Measurements from ENCODE around the gene AKAP3.

Gene AKAP3

DNA sequence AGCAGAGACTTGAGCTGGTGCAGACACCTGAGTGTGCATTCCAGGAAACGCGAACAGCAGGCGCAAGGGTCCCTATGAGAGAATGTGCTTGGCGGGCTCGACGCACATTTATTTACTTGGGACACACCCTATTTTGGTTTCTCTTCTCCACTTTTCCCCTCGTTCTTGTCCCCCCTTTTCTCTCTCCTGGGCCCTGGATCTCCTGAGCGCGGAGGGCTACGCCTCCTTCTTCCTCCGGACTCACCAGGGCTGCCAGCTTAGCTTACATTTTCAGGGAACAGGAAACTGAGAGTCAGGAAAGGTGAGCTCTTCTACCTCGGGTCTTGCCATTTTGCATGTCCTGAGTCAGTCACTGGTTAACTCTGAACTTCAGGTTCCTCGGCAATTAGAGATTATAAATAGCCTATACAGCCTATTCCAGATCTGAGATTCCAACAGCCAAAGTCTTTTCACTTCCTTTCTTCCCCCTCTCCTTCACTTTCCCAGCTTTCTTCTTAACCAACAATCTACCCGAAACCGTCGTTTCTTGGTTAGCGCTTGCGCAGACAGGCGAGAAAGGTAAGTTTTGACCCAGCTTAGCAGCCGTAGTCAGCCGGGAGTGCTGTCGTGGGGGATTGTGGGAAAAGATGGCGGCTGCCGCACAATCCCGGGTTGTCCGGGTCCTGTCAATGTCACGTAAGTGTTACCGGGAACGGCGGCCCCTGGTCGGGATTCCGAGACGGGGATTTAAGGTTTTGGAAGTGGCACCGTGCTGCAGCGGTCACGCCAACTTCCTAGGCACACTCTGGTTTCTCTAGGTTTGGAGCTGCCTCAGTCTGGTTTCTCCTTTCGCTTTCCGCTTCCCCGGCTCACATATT is at the start of gene AKAP3, which contains the start of gene NDUFA9:
AKAP3 (minus strand) TSS at position 551 of the 857 bp plus-strand sequence. CDS start 10,855 bp downstream, outside the sequence.
NDUFA9 (plus strand) TSS at position 614 of the 857 bp plus-strand sequence; CDS start at position 627, 13 bp downstream.
- DNase-seq (ENCODE audit: low read depth in 2 of 2): peak; percentile 61 to 76

DNA sequence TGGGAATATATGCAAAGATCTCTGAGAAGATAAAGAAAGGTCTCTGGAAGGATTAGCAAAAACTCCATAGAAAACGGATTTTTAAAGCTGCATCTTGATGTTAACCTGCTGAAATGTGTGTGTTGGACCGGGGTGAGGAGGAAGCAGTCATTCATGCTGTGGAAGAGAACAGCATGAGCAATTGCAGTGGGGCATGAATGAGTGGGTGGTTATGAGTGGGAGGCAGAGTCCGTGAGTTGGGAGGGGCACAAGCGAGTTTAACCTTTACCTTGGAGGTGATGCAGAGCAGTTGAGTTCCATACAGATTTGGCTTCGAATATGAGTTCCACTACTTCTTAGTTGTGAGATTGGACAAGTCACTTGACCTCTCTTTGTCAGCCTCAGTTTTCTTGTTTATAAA is 41.9 kb upstream of the AKAP3 start:
- no peak for DNase-seq (ENCODE audit: low read depth in 2 of 2)

DNA sequence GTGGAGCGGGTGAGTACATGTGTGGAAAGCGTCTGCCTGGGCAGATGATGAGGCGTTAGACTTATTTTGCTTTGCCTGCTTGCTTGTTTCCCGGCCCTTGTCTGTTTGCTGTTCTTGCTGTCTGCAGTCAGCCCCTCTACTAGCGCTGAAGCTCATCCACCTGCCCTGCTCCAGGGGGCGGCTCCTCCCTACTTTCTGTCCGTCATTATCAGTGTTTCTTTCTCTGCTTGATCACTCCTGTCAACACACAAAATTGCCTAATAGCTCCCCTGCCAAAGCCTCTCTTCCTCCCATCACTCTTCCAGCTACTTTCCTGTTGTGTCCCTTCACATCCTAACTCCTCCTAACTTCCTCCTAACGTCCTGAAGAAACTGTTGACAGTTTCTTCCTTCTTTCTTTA is 36.5 kb upstream of the AKAP3 start:
- no peak for DNase-seq (ENCODE audit: low read depth in 2 of 2)

DNA sequence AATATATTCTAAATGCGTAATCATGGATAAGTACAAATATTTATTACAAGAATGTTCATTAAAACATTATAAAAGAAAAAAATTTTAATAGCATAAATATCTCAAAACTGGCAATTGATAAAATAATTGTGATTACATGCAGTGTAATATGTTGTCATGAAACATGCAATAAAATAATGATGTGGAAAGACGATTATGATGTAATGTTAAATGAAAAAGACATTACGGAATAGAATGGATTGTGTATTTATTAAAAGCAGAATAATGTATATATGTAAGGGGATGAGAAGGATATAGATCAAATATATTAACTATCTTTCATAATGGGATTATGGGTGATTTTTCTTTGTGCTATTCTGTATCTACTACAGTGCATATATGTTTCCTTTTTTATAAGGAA is 32.9 kb upstream of the AKAP3 start:
- no peak for DNase-seq (ENCODE audit: low read depth in 2 of 2)

DNA sequence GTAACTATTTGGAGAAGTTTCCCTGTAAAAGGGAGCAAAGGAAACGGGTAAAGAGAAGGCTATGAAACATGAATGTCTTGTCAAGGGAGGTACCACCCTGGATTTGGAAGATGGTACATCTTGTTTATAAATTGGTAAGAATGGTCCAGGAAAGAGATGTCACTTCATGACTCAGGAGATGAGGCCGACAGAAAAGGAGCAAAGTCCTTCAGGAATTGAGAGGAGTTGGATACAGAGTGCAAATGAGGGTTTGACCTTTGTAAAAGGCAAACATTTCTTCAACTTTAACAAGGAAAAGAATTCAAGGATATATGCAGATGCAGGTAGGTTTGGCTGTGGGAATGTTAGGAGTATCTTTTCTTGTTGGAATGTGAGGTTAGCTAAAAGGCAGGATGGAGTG is 30.9 kb upstream of the AKAP3 start:
- DNase-seq (ENCODE audit: low read depth in 2 of 2): no peak

DNA sequence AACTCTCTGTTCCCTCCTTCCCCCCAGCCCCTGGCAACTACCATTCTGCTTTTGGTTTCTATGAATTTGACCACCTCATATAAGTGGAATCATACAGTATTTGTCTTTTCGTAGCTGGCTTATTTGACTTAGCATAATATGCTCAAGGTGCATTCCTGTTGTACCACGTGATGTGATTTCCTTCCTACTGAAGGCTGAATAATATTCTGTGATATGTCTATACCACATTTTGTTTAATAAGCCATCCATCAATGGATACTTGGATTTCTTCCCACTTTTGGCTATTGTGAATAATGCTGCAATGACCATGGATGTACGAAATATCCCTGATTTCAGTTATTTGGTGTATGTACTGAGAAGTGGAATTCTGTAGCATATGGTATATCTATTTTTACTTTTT is 16.4 kb upstream of the AKAP3 start:
- DNase-seq (ENCODE audit: low read depth in 2 of 2): no peak

DNA sequence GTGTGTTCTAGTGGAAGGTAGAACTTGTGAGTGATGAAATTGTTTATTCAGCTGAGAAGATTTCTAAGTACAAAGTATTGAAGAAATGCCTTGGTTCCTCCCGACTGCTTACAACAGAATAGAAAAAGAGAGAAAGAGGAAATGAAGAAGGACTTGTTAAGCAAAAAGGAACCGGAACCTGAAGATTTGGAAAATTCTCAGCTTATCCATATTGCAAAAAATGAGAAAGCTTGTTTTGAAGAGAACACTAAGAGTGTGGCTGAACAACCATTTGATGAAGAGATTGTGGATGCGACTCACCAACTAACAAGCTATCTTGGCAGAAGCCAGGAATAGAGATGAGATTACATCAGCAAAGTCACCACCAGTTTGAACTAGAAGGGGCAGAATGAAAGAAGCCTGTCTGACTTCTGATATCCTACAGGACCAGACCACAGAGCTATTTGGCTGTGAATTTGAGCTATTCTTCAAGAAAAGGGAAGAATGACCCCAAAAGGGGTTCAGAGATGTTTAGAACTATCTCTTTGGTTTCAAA is 15.2 kb upstream of the AKAP3 start:
- no peak for DNase-seq (ENCODE audit: low read depth in 2 of 2)

DNA sequence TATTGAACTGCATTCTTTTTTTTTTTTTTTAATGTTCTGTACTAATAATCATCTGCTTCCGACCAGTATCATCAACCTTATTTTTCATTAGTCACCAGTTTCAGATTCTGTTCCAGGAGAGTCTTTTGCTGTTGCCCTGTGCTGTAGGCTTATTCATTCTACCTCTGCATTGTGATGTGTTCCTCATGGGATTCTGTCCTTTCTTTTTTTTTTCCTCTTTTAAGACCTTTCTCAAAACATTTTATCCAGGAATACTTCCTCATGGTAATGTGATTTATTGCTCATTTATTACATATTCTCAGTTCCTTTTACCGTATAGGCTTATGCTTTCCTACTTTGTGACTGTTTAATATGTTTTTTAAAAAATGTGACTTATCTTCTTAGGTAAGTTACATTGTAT is 4.8 kb upstream of the AKAP3 start:
- no peak for DNase-seq (ENCODE audit: low read depth in 2 of 2)

DNA sequence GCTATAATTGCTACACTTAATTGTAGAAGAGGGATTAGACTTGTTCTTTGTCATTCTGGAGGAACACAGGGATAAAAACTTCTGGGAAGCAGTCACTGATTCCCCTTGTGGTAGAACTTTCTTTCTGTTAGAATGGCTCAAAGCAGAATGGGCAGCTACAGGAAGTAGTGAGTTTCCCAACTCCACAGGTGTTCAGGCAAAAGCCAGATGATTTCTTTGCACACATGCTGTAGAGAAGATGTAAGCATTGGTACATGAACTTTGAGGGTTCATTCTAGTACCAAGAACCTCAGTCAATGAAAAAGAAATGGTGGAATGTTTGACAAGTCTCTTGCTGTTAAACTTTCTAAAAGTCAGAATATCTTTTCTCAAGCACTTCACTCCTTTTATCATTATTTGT is 4.4 kb upstream of the AKAP3 start:
- no peak for DNase-seq (ENCODE audit: low read depth in 2 of 2)

DNA sequence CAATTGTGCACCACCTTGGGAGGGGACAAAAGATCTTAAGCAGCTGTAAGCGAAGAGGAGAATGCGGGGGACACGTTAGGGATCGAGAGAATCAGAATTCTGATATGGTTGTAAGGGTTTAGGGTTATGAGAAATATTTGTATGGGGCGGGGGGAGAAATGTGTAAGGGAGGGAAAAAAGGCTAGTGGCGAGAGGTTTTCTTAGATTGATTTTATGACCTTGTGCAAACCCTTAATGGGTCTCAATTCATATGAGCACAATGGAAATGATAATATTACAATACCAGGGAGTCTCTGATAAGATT is 459 bp upstream of the AKAP3 start:
- DNase-seq (ENCODE audit: low read depth in 2 of 2): no peak

DNA sequence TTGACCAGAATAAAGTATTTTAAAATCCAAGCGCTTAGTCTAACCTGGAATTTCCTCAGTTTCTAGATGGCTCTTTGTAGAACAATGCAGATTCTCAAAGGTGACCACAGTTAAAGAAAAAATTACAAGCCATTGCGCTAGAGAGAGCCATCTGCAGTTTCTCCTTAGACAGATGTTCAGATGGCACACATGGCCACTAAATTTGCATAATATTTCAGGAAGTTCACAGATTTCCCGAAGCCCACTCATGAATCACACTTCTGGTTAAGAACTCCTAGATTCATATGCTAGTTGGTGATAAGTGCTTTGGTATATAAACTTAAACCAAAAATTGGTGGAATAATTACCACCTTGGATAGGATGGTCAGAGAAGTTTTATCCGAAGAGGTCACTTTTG is 749 bp downstream of the AKAP3 start:
- DNase-seq (ENCODE audit: low read depth in 2 of 2): no peak

DNA sequence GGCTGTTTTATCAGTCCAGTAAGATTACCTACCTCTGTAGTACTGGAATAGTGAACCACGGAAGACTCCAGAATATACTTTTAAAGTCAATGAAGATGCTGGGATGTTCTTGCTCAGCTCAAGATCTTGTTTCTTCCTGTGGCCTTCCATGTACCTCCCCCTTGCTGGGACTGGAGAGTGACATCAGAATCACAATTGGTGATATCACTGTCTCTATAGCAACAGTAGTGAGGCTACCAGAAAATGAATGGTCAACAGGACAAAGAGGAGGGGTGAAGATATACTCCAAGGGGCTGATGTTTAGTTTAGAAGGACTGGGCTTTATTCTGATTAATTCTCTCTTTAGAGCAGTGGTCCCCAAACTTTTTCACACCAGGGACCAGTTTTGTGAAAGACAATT is 3.8 kb downstream of the AKAP3 start:
- no peak for DNase-seq (ENCODE audit: low read depth in 2 of 2)

DNA sequence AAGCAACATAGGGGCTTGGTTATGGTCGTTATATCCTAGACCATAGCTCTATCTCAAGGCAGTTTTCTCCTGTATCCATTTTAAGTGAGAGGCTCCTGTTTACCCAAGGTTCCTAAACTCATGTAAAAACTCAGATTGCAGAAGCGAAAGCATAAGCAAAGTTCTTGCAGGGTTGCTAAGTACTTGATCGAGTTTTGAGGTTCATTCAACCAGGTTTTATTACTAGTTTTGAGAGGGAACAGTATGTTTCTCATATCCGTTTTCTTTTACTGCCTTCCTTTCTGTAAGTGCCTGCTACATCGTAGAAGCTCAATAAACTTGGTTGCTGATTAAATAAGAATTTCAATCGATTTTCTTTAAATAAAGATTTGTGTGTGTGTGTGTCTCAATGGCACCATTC is 5.1 kb downstream of the AKAP3 start:
- no peak for DNase-seq (ENCODE audit: low read depth in 2 of 2)

DNA sequence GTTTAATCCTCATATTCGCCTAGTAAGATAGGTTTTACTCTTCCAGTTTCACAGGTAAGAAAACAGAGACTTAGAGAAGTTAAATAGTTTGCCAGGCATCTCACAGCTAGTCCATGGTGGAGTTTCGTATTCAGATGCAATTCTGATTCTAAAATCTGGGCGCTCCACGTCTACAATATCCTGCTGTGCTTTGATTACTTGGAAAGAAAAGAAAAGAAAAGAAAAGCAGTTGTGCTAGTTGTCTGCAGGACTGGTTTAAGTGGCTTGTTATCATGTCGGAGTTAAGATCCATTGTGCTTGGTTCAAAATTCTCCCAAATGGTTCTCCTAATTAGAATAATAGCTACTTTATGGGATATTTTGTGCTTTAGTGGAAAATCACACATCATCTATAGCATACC is 18.6 kb downstream of the AKAP3 start:
- DNase-seq (ENCODE audit: low read depth in 2 of 2): no peak

DNA sequence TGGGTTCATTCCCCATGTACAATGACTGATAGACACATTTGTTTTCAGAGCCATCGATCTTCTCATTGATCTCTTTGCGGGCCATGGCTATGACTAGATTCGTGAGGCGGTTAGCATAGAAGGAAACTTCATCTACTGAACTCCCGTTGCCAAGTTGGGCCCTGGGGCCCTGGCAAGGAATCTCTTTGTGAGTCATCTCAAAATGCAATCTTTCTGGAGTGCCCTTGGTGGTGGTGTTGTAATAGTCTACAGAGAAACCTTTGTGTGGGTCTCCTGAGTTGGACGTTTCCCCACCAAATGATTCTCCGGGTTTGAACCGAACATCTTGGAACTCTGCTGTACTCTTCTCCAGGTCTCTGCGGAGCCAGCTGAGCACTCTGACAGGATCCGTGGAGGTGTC is 20.4 kb downstream of the AKAP3 start:
- DNase-seq (ENCODE audit: low read depth in 2 of 2): no peak

DNA sequence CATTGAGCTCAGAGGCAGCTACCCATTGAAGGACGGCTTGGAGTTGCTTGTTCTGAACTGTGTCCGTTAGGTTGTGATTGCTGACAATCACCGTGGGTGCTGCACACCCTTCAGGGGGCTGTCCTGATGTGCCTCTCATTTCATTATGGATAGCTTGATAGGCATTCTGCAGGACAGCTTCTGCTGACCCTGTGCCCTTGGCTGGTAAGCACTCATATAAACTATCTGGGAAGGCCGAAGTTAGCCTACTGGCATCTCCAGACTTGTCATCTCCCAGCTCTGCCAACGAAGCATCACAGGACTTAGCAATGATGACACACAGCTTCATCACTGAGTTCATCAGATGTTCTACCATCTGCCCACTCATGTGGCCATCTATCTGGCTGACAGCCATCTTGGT is 22.3 kb downstream of the AKAP3 start:
- DNase-seq (ENCODE audit: low read depth in 2 of 2): no peak

DNA sequence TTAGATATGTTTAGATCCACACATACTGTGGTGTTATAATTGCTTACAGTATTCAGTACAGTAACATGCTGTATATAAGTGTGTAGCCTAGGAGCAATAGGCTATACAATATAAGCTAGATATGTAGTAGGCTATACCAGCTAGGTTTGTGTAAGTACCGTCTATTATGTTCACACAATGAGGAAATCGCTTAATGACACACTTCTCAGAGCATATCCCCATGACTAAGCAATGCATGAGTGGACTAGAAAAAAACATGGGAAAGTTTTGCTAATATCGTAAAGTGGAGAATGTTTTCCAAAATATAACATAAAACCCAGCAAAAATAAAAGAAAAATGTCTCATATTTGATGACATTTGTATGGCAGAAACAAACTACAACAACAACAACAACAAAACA is 27.3 kb downstream of the AKAP3 start:
- no peak for DNase-seq (ENCODE audit: low read depth in 2 of 2)

DNA sequence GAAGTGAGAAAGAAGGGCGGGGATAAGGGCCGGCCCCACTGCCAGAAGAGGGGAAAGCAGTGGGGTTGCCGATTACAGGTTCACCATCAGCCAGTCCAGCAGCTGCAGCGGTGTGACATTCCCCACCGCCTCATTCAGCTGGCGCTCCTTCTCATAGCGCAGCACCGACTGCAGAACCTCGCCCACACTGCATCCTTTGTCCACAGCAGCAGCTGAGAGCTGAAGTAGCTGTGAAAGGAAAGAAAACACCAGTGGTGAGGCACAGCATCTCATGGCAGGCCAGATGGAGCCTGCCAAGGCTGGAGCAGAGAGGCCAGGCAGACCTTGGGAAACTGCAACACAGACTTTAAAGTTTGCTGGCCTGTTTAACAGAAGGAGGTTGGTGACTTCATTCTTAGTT is 33.2 kb downstream of the AKAP3 start:
- no peak for DNase-seq (ENCODE audit: low read depth in 2 of 2)

DNA sequence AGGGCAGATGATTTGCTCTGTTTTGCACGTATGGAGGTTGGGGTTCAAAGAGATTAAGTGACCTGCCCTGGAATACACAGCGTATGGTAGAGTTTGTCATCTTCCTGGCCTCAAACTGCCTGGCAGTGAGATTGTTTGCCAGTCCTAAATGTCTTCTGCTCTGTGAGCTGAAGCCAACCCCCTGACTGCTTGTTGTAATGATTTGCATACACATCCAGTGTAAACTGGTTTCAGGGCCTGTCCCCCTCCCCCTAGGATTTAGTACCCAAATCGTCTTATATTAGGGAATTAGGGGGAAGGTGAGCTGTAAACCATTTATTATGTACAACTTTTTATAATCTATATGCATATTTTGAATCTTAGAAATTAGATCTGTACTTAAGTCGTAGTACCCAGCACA is 38.4 kb downstream of the AKAP3 start:
- DNase-seq (ENCODE audit: low read depth in 2 of 2): no peak

DNA sequence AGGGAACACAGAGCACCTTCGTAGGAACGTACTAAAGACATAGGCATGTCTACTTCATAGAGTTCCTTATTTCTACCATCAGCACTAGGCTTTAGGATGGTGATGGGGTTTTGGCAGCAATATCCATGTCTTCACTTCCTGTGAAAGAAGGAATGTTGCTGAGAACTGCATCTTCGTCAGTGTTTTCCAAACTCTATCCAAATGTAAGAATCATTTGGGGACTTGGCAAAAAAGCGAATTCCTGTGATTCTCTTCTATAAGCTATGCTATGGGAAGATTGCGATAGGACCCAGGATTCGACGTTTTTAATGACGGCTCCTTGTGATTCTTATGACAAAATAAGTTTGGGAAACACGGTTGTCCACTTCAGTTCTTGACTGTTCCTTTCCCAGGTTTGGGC is 39.8 kb downstream of the AKAP3 start:
- DNase-seq (ENCODE audit: low read depth in 2 of 2): no peak

DNA sequence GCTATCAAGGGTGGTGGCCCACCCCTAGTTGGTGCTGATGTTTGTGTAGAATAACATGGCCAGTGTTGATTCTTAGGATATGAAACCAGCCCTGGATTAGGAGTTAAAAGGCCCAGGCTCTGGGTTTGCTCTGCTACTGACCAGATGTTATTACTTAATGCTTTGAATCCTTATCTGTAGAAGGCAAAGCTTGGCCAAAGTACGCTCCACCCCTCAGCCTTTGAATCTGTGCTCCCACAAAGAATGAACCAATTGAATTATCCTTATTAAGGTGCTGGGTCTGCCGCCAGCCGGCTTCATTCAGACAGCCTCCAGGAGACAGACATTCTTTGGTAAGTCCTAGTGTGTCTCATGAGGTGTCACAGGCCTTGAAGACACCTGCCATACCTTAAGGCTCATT is 41.8 kb downstream of the AKAP3 start:
- DNase-seq (ENCODE audit: low read depth in 2 of 2): no peak

DNA sequence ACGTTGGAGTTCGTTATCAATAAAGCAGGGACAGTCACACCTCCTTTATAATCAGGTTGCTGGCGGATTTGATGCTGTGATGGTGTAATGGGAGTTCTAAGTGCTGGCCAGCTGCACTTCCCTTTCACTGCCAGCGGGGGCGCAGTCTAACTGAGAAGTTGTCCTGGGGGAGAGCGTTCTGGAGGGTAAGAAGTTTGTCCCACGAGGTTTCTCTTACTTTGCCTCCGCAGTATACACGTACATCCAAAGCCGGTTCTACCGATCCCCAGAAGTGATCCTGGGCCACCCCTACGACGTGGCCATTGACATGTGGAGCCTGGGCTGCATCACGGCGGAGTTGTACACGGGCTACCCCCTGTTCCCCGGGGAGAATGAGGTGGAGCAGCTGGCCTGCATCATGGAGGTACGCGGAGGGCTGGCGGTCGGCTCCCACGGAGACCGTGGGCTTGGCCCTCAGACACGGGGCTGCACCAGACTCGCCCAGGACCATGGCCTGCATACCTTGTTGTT is 44.1 kb downstream of the AKAP3 start:
- peak; percentile 66 to 73 for DNase-seq (ENCODE audit: low read depth in 2 of 2)

DNA sequence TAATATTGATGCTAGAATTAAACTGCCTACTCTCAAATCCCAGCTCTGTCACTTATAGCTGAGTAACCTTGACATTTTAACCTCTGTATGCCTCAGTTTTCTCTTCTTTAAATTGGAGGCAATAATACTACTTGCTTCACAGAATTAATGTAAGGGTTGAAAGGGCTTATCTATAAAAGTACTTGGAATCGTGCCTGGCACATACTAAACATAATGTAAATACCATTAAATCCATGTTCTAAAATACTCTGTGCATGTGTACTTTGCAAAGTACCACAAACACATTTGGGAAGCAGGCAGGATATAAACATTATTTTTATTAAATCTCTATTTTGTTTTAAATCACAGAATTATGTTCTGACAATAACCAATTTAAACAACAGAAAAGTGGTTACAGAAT is 44.9 kb downstream of the AKAP3 start:
- no peak for DNase-seq (ENCODE audit: low read depth in 2 of 2)

DNA sequence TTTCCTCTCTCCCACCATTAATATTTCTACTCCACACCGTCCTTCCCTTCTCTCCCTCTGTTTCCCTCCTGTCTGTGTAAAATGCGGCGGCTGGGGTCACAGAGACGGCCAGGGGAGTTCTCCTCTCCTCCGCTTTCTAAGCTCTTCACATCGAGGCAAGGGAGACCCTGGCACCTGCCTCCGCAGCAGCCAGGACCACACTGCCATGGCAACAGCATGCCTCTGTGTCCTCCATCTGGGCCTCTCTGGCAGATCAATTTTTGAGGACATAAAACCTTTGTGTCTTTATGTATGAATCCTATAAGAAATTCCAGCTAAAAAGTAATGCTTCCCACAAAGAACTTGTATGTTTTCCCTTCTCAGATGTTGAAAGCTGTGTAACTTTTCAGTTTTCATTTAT is 45.4 kb downstream of the AKAP3 start:
- no peak for DNase-seq (ENCODE audit: low read depth in 2 of 2)
